ENCODE data around the gene PSG1.

GRCh38 chr19:42872608-42873007 is 6.9 kb downstream of the PSG1 start:
- TF ChIP-seq GATA2 (IDR thresholded peaks at IDR 0.05; ENCODE audit: low read depth, low read length) (no peak), GATA3 (IDR thresholded peaks at IDR 0.05; ENCODE audit: low read depth, low read length) (no peak)

Data from SH-SY5Y (cell line).